ENCODE data around the gene OR5L1. TPM values are rescaled to one million over a fixed set of nuclear protein-coding genes. Genes with fewer than 3 reads are reported as not detected.

Gene OR5L1
- total RNA-seq, 1 experiment from 2014 or later, result not detected

- peaks cover 80% of the 10 kb centered on the region for H3K9me3 Mint-ChIP-seq
- DNase-seq (ENCODE audit: low spot score) (no peak), ATAC-seq (no peak)
- no peak within 1 kb of the TSS for H3K27ac Mint-ChIP-seq
- H3K36me3 Mint-ChIP-seq, result peaks cover 61% of the 10 kb centered on the region
- peaks cover 14% of the 10 kb centered on the region for H3K27me3 Mint-ChIP-seq (ENCODE audit: low read depth)
- POLR2A ChIA-PET, result no interaction called here
- H3K4me3 Mint-ChIP-seq, result no peak within 1 kb of the TSS
- CTCF ChIA-PET, result no interaction called here
- TF ChIP-seq ETV6 (CRISPR knock-in tag; IDR thresholded peaks at IDR 0.05) (no peak), ZNF423 (CRISPR knock-in tag; IDR thresholded peaks at IDR 0.05) (no peak), ELF4 (CRISPR knock-in tag; IDR thresholded peaks at IDR 0.05; ENCODE audit: low read depth) (no peak), E2F5 (CRISPR knock-in tag; IDR thresholded peaks at IDR 0.05) (no peak), NFATC4 (CRISPR knock-in tag; IDR thresholded peaks at IDR 0.05) (no peak)
- no peaks in the 10 kb centered on the region for H3K4me1 Mint-ChIP-seq
Observed at GRCh38 chr11:55773138-55773537, 38.0 kb upstream of the OR5L1 start, which contains the start of gene OR5D13. TSS of gene OR5D13 (plus strand) at chr11:55773438. CDS start at chr11:55773438, 0 bp downstream.

GRCh38 chr11:55791606-55792005, 19.6 kb upstream of the OR5L1 start:
- no peak overlapping the region for H3K27ac Mint-ChIP-seq
- H3K4me1 Mint-ChIP-seq, result no peaks in the 10 kb centered on the region
- peaks cover 72% of the 10 kb centered on the region for H3K9me3 Mint-ChIP-seq
- peaks cover 52% of the 10 kb centered on the region for H3K36me3 Mint-ChIP-seq
- no peak for DNase-seq (ENCODE audit: low spot score)
- peaks cover 6% of the 10 kb centered on the region for H3K27me3 Mint-ChIP-seq (ENCODE audit: low read depth)
- H3K4me3 Mint-ChIP-seq, result no peak overlapping the region
- ChIA-PET POLR2A (no interaction called here), CTCF (no interaction called here)
- ATAC-seq, result no peak
- TF ChIP-seq FOXK1 (CRISPR knock-in tag; IDR thresholded peaks at IDR 0.05), result no peak
- no peak for TF ChIP-seq CREB1 (CRISPR knock-in tag; IDR thresholded peaks at IDR 0.05)
- no peak for TF ChIP-seq ZNF263 (CRISPR knock-in tag; IDR thresholded peaks at IDR 0.05; ENCODE audit: low read depth)
- no peak for TF ChIP-seq CTCF (IDR thresholded peaks at IDR 0.05)
- no peak for TF ChIP-seq TEAD4 (CRISPR knock-in tag; IDR thresholded peaks at IDR 0.05)
- no peak for TF ChIP-seq IRF1 (CRISPR knock-in tag; IDR thresholded peaks at IDR 0.05)
- TF ChIP-seq ZNF219 (CRISPR knock-in tag; IDR thresholded peaks at IDR 0.05; ENCODE audit: borderline replicate concordance), result no peak
- TF ChIP-seq ZNF138 (CRISPR knock-in tag; conservative IDR thresholded peaks at IDR 0.05), result no peak
- TF ChIP-seq ATF3 (CRISPR knock-in tag; conservative IDR thresholded peaks at IDR 0.05), result no peak
- TF ChIP-seq ZNF671 (CRISPR knock-in tag; IDR thresholded peaks at IDR 0.05), result no peak
- no peak for TF ChIP-seq RELA (CRISPR knock-in tag; IDR thresholded peaks at IDR 0.05; ENCODE audit: borderline replicate concordance)
- TF ChIP-seq ZNF532 (CRISPR knock-in tag; IDR thresholded peaks at IDR 0.05; ENCODE audit: borderline replicate concordance), result no peak
- TF ChIP-seq ZBTB43 (CRISPR knock-in tag; IDR thresholded peaks at IDR 0.05), result no peak
- no peak for TF ChIP-seq ETV6 (CRISPR knock-in tag; IDR thresholded peaks at IDR 0.05)
- TF ChIP-seq NR3C1 (CRISPR knock-in tag; conservative IDR thresholded peaks at IDR 0.05; ENCODE audit: low read depth), result no peak
- no peak for TF ChIP-seq ARID4B (CRISPR knock-in tag; IDR thresholded peaks at IDR 0.05; ENCODE audit: borderline replicate concordance)

Measured in WTC11 (cell line).